Erythroblast (primary cell): Measurements from ENCODE around the gene PCDHGB6.

Source experiments
- GATA1 ChIP-seq: IDR thresholded peaks from 2 replicates; pipeline ENCODE4 v1.6.1; 2011; ENCODE audit warnings: low read depth, mild to moderate bottlenecking, control low read depth, low read length, moderate library complexity
- POLR2A ChIP-seq: IDR thresholded peaks from 2 replicates; pipeline ENCODE4 v1.6.1; 2011; ENCODE audit warnings: mild to moderate bottlenecking, low read length

- TF ChIP-seq POLR2A (no peak), GATA1 (no peak)
Measured at GRCh38 chr5:141403387-141403786, 4.4 kb upstream of the PCDHGB6 start.
